SW 1271 (cell line): ENCODE results near the gene DUSP1.
"Not testable (repeated sequence)": the region's sequence is repeated elsewhere in the genome, so short reads cannot be mapped to it uniquely, and the experiment has no call there.

Source experiments
- DNase-seq, 2 experiments: peaks; one replicate each; lab custom pipeline; 2025; lab: John Stamatoyannopoulos, UW

Gene DUSP1

GRCh38 chr5:172797771-172798191 lies 26.8 kb upstream of the DUSP1 start:
- DNase-seq: no peak

- DNase-seq: no peak
Observed at GRCh38 chr5:172796306-172796705, 25.3 kb upstream of the DUSP1 start.

- DNase-seq: no peak
Observed at GRCh38 chr5:172795318-172795977, 24.5 kb upstream of the DUSP1 start.

- no peak for DNase-seq
Observed at GRCh38 chr5:172793577-172794488, 22.8 kb upstream of the DUSP1 start.

DNA sequence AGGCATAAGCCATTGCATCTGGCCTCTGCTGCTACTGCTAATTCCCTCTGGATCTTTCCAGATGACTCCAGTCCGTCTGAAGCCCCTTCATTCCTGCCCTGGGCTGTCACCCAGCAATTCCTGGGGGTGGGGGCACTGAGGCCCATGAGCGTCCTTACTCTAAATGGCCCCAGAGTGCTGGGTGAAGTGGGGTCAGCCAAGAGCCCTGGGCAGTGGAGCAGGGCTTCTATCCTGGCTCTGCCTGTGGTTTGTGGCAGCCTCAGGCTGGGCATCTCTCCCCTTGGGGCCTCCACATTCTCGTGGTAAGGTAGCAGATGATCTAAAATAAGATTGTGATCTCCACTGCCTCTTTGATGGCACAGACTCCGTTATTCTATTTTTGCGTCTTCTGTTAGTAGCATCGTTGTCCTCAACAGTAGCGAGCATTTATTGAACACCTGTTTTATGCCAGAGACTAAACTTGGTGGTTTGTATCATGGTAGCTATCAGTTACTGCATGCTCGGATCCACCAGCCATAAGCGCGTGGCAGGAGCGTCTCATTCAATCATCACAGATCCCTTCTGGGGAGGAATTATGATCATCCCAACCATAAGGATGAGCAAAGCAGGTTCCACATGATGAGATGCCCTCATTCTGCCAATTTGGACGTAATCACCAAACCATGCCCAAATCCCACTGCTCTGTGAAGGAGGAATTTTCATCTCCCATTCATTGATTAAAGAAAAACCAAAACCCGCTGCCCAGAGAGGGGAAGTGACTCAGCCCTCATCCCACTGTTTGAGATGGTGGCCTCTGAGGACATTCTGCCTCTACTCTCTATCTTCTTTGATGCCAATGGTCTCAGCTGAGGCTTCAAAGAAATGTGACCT lies 21.9 kb upstream of the DUSP1 start:
- DNase-seq: no peak

GRCh38 chr5:172791726-172792445 lies 20.9 kb upstream of the DUSP1 start:
- DNase-seq: no peak

DNA sequence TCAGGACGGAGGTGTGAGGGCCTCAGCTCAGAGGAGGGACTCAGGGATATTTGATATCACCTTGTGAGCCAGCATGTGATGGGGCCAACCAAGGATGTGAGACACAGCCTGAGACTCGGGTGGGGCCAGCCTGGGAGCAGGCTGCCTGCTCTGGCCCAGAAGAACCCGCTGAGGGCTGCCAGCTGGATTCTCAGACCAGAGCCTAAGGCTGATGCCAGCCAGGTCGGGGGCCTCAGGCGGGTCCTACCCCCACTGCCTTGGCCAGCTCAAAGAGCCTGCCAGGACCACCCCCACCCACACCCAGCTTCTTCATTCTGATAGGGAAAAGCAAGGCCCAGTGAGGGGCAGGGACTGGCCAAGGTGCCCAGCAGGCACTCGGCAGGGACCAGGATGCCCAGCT lies 20.3 kb upstream of the DUSP1 start:
- no peak for DNase-seq

- no peak for DNase-seq
Observed at GRCh38 chr5:172790496-172790889, 19.5 kb upstream of the DUSP1 start.

- DNase-seq: no peak
Observed at GRCh38 chr5:172789687-172790495, 18.9 kb upstream of the DUSP1 start.

- no peak for DNase-seq
Observed at GRCh38 chr5:172788771-172789686, 18.0 kb upstream of the DUSP1 start.

GRCh38 chr5:172787538-172787937 lies 16.5 kb upstream of the DUSP1 start:
- DNase-seq: not testable (repeated sequence)

DNA sequence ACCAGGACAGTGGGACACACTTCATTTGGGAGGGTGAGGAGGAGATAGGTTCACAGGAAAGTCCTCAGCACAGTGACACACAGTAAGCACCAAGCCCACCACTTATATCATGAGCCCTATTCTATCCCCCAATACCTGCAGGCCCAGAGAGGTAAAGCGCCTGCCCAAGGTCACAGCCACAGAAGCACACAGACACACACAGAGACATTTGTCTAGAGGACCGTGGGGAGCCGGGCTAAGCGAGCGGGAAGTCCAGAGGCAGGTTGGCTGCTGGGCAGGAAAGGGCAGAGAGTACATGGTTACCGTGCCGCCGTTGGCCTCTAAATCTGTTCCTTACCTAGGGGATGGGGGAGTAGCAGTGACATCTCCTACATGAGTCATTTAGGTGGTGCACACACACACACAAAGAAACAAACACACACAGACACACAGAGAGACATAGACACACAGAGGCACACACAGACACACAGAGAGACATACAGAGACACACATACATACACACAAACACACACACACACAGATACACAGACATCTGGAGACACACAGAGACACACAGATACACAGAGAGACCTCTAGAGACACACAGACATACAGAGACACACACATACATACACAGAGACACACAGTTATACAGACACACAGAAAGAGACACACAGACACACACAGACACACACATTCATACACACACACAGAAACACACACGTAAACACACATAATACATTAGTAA lies 15.9 kb upstream of the DUSP1 start:
- no peak for DNase-seq

GRCh38 chr5:172785429-172786088 lies 14.6 kb upstream of the DUSP1 start:
- DNase-seq: no peak

DNA sequence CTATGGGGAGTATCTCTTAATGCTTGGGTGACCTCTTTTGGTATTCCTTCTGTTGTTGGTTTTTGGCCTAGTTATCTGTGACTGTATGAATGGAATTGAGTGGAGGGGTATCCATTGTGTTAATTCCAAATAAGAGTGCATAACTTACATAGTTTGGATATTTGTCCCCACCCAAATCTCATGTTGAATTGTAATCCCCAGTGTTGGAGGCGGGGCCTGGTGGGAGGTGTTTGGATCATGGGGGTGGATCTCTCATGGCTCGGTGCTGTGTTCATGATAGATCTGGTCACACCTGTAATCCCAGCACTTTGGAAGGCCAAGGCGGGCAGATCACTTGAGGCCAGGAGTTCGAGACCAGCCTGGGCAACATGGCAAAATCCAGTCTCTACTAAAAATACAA lies 13.2 kb upstream of the DUSP1 start:
- DNase-seq: not testable (repeated sequence)

DNA sequence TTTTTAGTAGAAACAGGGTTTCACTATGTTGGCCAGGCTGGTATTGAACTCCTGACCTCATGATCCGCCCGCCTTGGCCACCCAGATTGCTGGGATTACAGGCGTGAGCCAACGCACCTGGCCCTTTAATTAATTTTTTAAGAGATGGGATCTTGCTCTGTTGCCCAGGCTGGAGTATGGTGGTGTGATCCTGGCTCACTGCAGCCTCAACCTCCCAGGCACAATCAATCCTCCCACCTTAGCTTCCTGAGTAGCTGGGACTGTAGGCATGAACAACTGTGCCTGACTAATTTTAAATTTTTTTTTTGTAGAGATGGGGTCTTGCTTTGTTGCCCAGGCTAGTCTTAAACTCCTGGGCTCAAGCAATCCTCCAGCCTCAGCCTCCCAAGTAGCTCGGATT lies 12.3 kb upstream of the DUSP1 start:
- DNase-seq: not testable (repeated sequence)

GRCh38 chr5:172782169-172783039 lies 11.4 kb upstream of the DUSP1 start:
- no peak for DNase-seq

GRCh38 chr5:172779691-172780341 lies 8.8 kb upstream of the DUSP1 start:
- no peak for DNase-seq
